Gastrocnemius medialis (tissue), 4 donors: ENCODE measurements around the gene PYROXD2.

ENCODE experiments used
- CTCF ChIP-seq, 5 experiments: fragments of 450-650 bp in 3 of 5; fragments of 200-600 bp in 2 of 5; sonication (generic) in 2 of 5; IDR thresholded peaks in 4 of 5; conservative IDR thresholded peaks in 1 of 5; 1 replicate in 4 of 5; 2 replicates in 1 of 5; pipeline ENCODE4 v1.5.1; 2016 to 2019; ENCODE audit warnings: antibody characterized with exemption in 5 of 5, mild to moderate bottlenecking in 3 of 5, moderate library complexity in 3 of 5
- POLR2A ChIP-seq, 2 donors: fragments of 450-650 bp; IDR thresholded peaks; one replicate each; pipeline ENCODE4 v1.6.1; 2017; ENCODE audit warnings: antibody characterized with exemption in 2 of 2, mild to moderate bottlenecking in 2 of 2, moderate library complexity in 2 of 2

- no peak for TF ChIP-seq CTCF (IDR thresholded peaks at IDR 0.05 in 4 of 5, conservative IDR thresholded peaks at IDR 0.05 in 1 of 5)
- no peak for TF ChIP-seq POLR2A (IDR thresholded peaks at IDR 0.05)
Measured at GRCh38 chr10:98411166-98411565, 3.8 kb downstream of the PYROXD2 start.
